HG02588 (cell line): Measurements from ENCODE around the gene PPP1R9A.

Experiments
- ATAC-seq: cut with Tn5 transposase; IDR thresholded peaks from one replicate; pipeline ENCODE4 v1.9.1; 2021; ENCODE audit warnings: mild to moderate bottlenecking, moderate library complexity; ENCODE audit not compliant: unreplicated experiment

PPP1R9A gene

GRCh38 chr7:95342029-95342428 lies 434.6 kb downstream of the PPP1R9A start:
- ATAC-seq: no peak

GRCh38 chr7:95342642-95343307 lies 435.4 kb downstream of the PPP1R9A start:
- ATAC-seq: no peak
